Head of caudate nucleus (tissue), 42 donors: ENCODE results near the gene ABCC4.

Experiments used
- DNase-seq, 42 donors: peaks; one replicate each; pipeline versions ENCODE4 v3.0.0 to v3.0.0-alpha.2; 2020 to 2021; ENCODE audit warnings: mixed read lengths in 7 of 42
- intact Hi-C: fragments of 100-400 bp; cut with DNase I; formaldehyde crosslinking; loops from one replicate; pipeline ENCODE4 v1.15.0; 2022

Gene ABCC4, protein sequence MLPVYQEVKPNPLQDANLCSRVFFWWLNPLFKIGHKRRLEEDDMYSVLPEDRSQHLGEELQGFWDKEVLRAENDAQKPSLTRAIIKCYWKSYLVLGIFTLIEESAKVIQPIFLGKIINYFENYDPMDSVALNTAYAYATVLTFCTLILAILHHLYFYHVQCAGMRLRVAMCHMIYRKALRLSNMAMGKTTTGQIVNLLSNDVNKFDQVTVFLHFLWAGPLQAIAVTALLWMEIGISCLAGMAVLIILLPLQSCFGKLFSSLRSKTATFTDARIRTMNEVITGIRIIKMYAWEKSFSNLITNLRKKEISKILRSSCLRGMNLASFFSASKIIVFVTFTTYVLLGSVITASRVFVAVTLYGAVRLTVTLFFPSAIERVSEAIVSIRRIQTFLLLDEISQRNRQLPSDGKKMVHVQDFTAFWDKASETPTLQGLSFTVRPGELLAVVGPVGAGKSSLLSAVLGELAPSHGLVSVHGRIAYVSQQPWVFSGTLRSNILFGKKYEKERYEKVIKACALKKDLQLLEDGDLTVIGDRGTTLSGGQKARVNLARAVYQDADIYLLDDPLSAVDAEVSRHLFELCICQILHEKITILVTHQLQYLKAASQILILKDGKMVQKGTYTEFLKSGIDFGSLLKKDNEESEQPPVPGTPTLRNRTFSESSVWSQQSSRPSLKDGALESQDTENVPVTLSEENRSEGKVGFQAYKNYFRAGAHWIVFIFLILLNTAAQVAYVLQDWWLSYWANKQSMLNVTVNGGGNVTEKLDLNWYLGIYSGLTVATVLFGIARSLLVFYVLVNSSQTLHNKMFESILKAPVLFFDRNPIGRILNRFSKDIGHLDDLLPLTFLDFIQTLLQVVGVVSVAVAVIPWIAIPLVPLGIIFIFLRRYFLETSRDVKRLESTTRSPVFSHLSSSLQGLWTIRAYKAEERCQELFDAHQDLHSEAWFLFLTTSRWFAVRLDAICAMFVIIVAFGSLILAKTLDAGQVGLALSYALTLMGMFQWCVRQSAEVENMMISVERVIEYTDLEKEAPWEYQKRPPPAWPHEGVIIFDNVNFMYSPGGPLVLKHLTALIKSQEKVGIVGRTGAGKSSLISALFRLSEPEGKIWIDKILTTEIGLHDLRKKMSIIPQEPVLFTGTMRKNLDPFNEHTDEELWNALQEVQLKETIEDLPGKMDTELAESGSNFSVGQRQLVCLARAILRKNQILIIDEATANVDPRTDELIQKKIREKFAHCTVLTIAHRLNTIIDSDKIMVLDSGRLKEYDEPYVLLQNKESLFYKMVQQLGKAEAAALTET (N-terminal part only)

DNA sequence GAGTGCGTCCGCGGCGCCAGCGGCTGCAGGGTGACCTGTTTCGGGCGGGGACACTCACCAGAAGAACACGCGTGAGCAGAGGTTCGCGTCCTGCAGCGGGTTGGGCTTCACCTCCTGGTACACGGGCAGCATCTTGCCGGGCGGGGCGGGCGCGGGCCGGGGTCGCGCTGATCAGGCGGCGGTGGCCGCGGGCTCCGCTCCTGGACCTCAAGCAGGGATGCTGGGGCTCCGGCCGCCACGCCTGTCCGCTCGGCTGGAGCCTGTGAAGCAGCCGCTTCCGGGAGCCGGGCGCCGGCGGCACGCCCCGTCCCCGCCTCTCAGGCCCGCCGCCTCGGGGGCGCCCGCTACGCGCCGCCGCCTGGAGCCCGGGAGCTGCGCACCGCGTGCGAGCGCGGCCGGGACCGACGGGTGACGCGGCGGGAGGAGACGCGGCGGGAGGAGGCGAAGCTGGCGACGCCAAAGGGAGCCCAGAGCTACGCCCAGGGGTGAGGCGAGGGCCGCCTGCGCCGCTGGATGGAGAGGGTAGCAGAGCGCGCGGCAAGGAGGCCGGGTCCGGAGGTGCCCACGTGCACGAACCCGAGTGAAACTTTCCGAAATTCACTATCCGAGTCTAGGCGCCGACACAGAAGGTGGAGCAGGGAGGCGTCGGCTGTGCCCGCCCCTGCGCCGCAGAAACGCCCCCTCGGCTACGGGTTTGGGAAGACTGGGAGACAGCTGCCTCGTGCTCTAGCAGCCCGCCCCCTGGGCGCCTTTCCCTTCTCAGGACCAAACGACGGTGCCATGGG is at the start of gene ABCC4:
ABCC4 (minus strand) TSS at position 269 of the 785 bp plus-strand sequence; CDS start at position 132, 137 bp downstream.
- intact Hi-C loops = no loop called here
- DNase-seq = peak in 40 of 42 donors; percentile 15 to 76 (median 54)

DNA sequence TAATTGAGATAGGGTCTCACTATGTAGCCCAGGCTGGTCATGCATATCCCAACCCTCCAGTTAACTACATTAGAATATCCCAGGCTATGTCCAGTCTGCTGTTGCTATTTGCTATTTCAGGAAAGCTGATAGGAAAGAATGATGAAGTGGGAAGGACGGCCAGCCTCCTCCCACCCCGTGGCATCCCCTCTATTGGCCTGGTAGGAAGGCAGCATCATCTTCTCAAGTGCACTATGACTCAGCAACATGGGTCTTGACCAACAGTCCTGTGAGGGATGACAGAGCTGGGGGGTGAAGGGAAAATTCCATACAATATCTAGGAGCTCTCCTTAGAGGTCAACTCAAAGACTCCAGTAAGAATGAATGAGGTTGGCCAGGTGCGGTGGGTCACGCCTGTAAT is 48.0 kb upstream of the ABCC4 start:
- intact Hi-C loops = no loop called here
- no peak for DNase-seq

DNA sequence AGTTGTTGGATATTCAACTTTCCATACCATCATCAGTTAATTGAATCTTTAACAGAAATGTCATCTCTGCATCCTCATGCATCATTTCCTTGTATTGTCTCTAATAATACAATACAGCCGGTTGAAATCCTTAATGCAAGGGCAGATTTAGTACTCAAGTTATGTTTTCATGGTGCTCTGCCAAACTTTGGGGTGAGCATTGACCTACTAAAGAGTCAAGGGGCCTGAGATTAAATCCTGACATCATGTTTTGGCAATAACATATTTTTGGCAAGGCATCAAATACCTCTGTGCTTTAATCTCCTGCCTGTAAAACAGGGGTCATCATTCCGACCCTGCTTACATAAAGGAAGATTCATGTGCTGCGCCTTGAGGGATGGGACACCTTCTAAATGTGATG is 42.7 kb upstream of the ABCC4 start:
- intact Hi-C loops = no loop called here
- DNase-seq = no peak

DNA sequence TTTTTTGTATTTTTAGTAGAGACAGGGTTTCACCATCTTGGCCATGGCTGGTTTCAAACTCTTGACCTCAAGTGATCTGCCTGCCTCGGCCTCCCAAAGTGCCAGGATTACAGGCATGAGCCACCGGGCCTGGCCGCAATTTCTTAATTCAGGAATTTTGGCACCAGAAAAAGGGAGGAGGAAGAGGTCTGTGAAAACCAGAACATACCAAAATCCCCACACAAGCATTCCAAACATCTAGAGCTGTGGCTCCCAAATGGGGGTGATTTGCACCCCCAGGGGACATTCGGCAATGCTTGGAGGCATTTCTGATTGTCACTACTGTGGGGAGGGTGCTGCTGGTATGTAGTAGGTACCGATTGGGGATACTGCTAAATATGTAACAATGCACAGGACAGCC is 40.2 kb upstream of the ABCC4 start:
- no peak for DNase-seq
- intact Hi-C loops = no loop called here

DNA sequence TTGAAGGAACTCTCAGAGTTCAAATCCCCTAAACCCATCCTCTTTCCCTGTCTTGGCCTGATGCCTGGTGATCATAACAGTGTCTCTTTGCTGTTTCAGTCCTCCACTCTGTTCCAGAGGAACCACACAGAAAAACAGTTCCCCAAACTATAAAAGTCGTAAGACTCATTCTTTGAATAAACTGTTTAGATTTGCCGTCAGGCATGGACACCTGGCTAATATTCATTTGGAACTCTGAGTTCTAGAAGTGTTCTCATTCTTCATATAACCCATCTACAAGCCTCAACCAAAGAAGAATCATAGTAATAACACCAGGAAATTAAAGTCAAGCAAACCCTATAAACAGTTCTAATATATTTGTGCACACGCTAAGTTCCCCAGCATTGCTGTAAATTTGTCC is 37.7 kb upstream of the ABCC4 start:
- intact Hi-C loops = no loop called here
- no peak for DNase-seq

DNA sequence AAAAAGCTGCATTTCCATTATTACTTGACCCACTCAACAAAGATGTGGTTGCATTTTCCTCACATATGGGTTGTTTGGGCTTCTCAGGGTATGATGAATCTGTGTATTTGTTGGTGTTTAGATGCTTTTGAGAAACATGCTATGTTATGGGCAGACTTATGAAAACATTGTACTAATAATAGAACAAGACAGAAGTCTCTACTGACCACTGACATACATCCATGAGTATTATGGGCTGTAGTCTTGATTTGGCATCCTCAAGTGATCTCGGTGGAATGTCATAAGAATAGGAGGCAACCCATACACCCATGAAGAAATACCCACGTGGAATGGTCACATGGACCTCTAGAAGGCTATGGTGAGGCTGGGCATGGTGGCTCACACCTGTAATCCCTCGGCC is 36.3 kb upstream of the ABCC4 start:
- intact Hi-C loops = no loop called here
- DNase-seq = no peak

DNA sequence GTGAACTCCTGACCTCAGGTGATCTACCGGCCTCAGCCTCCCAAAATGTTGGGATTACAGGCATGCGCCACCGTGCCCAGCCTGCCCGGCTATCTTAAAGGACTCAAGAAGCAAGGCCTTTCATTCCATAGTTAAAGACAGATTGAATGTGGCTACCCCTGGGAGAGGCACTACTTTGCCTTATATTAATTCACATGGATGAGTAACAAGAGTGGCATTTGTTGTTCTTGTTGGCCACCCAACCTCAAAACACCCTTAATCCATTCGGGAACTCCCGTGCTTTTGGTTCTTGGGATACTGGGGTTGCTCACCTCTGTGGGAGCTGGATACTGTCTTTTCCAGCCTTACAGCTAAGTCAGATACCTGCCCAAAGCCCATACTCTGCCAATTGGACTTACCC is 34.4 kb upstream of the ABCC4 start:
- intact Hi-C loops = no loop called here
- no peak for DNase-seq

DNA sequence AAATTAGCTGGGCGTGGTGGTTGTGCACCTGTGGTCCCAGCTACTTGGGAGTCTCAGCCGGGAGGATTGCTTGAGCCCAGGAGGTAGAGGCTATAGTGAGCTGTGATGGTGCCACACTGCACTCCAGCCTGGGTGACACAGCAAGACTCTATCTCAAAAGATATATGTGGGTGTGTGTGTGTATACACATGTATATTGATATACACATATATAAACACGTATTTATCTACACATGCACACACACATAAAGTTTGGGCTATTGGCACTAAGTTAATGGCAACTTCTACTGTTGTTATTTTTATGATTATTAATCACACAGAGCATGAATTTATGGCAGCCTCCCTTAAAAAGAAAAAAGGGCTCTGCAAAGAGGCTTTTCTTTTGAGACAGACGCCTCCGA is 27.1 kb upstream of the ABCC4 start:
- DNase-seq = no peak
- intact Hi-C loops = no loop called here

DNA sequence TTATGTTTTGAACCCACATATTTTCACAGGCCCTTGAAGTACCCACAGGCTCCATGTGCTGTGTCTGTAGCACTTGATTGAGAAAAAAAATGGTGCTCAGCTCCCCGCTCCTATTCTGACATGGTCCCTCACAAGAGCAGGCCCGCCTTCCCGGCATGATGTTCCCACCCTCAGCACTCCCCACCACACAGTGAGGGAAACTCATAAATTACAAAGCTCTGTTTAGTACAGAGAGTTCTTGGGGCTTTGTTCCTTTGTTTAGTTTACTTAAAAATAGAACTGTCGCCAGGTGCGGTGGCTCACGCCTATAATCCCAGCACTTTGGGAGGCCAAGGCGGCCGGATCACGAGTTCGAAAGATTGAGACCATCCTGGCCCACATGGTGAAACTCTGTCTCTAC is 25.9 kb upstream of the ABCC4 start:
- DNase-seq = no peak
- intact Hi-C loops = no loop called here

DNA sequence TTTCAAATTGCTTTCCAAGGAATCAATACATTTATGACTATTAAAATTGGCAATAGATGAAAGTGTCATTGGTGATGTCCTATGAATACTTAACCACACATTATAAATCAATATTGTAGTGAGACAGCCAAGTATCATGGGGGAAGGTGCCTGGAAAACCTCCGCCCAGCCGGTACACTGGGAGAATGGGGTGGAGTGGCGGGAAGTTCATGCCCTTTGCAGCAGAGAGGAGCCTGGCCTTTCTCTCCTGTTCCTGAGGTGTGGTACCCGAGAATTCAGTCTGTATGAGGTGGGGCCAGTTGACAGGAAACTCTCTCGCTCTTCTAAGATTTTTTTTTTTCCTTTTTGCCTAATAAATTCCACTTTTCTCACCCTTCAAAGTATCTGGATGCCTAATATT is 25.4 kb upstream of the ABCC4 start:
- intact Hi-C loops = no loop called here
- DNase-seq = no peak

DNA sequence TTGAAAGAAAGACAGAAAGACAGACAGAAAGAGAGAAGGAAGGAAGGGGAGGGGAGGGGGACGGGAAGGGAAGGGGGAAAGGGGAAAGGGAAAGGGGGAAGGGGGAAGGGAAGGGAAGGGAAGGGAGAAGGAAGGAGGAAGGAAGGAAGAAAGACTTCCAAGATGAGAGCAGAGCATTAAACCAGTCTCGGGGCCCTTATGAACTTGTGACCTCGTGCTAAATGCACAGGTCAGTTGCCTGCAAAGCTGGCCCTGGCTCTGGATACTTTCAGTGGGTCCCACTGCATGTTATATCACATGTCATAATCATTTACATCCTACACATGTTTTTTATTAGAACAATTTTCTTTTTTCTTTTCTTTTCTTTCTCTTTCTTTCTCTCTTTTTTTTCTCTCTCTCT is 24.2 kb upstream of the ABCC4 start:
- intact Hi-C loops = no loop called here
- DNase-seq = no peak

DNA sequence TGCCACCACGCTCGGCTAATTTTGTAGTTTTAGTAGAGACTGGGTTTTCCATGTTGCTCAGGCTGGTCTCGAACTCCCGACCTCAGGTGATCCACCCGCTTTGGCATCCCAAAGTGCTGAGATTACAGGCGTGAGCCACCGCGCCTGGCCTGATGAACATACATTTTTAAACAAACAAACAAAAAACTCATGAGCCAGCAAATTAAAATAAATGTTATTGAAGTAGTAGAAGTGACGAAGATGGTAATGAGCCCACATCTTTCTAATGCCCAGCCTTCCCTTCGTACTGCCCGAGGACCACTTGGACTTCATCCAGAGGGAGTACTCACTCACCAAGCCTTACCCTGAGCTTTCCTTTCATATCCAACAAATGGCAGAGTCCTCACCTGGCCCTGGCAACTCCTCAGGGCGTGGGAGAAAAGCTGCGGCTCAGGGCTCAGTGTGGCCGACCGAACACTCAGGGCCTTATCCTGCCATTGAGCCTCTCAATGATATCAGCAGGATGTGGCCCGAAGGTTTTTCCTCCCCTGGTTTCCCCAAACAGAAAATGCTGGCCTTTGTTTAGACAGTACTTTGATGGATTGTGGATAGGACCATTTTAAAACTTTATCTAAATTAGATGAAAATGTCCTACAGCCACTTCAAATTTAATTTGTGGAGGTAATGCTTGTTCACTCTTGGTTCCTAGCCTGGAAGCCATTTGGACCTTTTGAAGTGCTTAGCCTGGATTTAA is 22.8 kb upstream of the ABCC4 start:
- intact Hi-C loops = no loop called here
- no peak for DNase-seq

DNA sequence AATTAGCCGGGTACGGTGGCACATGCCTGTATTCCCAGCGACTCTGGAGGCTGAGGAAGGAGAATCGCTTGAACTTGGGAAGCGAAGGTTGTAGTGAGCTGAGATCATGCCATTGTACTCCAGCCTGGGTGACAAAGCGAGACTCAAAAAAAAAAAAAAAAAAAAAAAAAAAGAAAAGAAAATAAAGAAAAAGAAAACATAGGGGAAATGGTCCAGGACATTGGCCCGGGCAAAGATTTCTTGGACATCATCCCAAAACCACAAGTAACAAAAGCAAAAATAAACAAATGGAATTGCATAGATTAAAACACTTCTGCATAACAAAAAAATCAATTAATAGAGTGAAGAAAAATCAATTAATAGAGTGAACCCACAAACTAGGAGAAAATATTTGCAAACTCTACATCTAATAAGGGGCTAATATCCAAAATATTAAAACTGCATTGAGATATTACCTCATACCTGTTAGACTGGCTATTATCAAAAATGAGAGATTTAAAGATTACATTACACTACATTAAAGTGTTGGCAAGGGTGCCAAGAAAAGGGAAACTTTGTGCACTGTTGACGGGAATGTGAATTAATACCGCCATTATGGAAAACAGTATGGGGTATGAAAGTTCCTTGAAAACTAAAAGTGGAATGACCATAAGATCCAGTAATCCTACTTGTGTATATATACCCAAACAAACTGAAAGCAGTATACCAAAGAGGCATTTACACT is 18.5 kb upstream of the ABCC4 start:
- intact Hi-C loops = no loop called here
- DNase-seq = no peak

DNA sequence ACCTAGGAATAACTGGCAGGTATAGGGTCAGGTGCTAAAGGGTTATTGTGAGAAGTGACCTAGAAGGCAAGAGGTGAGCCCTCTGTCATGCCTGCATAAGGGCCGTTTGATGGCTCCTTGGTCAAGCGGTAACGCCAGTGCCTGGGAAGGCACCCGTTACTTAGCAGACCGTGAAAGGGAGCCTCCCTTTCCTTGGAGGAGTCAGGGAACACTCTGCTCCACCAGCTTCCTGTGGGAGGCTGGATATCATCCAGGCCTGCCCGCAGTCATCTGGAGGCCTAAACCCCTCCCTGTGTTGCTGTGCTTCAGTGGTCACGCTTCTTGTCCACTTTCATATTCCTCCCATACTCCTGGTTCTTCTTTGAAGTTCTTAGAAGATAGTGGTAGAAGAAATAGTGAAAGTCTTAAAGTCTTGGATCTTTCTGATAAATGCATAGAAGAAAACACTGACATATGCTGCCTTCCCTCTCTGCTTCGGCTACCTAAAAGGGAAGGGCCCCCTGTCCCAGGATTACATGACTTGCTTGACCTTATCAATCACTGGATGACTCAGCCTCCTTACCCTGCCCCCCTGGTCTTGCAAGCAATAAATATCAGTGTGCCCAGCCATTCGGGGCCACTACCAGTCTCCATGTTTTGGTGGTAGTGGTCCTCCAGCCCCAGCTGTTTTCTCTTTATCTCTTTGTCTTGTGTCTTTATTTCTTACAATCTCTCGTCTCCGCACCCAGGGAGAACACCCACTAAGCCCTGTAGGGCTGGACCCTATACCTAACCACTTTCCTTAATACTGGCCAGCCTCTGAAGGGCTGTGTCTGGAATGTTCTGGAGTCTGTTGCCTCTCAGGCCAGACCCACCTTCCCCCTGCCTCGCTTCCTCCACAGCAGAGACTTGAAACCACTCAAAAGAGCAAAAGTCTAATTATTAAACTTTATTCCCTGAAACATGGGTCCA is 16.1 kb upstream of the ABCC4 start:
- intact Hi-C loops = no loop called here
- DNase-seq = no peak

DNA sequence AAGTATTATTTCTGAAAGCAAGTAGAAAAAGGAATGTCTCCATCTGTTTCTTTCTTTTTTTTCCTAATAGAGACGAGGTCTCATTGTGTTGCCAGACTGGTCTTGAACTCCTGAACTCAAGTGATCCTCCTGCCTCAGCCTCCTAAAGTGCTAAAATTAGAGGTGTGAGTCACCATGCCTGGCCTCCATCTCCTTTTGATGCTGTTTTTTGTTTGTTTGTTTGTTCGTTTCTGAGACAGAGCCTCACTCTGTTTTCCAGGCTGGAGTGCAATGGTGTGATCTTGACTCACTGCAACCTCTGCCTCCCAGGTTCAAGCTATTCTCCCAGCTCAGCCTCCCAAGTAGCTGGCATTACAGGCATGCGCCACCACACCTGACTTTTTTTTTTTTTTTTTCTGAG is 14.5 kb upstream of the ABCC4 start:
- intact Hi-C loops = no loop called here
- DNase-seq = no peak

DNA sequence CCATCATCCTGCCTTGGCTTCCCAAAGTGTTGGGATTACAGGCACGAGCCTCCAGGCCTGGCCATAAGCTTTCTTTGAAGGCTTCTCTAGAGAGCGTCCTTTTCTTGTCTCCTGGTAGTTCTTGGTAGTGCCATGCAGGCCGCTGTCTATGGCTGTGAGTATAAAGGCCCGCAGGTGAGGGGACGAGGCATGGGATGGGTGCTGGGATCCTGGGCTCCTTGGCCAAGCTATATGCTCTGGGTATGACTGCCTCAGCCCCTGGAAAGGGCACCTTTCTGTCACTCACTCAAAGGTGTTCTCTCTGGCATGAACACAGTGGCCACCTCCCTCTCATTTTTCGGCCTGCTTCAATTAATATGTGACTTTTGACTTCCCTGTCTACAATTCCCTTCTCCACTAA is 6.3 kb upstream of the ABCC4 start:
- intact Hi-C loops = no loop called here
- DNase-seq = no peak
